ENCODE results near the gene ELF3. TPM values are rescaled to one million over a fixed set of nuclear protein-coding genes. Genes with fewer than 3 reads are reported as not detected.

ELF3 gene
- total and polyA plus RNA-seq, 2 of the 4 experiments (the other 2 are of a cell fraction) = under 0.01 to 0.38 TPM

DNA sequence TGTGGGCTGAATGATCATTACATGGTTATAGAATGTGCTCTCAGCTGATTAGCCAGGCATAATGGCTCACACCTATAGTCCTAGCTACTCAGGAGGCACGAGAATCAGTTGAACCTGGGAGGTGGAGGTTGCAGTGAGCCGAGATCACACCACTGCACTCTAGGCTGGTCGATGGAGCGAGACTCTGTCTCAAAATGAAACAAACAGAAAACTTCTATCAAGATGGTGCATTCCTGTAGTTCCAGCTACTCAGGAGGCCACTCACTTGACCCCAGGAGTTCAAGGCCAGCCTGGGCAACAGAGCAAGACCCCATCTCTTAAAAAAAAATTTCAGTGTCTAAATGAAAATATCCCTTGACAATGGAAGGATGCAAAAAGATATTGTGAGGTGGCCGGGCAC is 44.2 kb upstream of the ELF3 start:
- Histone ChIP-seq H2AK5ac (ENCODE audit: low read depth, low read length) (no peak overlapping the region), H3K4me2 (ENCODE audit: low read depth, low read length) (no peak overlapping the region), H3K79me1 (ENCODE audit: low read depth in 1 of 2, low read length in 2 of 2) (peaks cover 17 to 28% of the 10 kb centered on the region in 2 experiments), H4K5ac (ENCODE audit: low read depth, low read length) (no peak overlapping the region), H3K9ac (ENCODE audit: low read depth, low read length) (no peak overlapping the region), H3K9me3 (ENCODE audit: control insufficient read depth, insufficient read depth, low read length) (no peaks in the 10 kb centered on the region), H4K20me1 (ENCODE audit: insufficient read depth, low read length) (0 out of 2 replicates have a peak, but pooled peaks cover 3% of the 10 kb centered on the region), H2BK15ac (ENCODE audit: low read depth, low read length) (no peak overlapping the region), H3K27ac (ENCODE audit: insufficient read depth, low read length) (no peak overlapping the region), H3K4ac (ENCODE audit: low read depth, low read length) (no peak overlapping the region), H2AFZ (replicated peaks; ENCODE audit: low read length, poor library complexity) (no peak overlapping the region), H3K27me3 (ENCODE audit: control insufficient read depth, insufficient read depth, low read length) (no peaks in the 10 kb centered on the region), H4K8ac (ENCODE audit: low read depth in 2 of 2, low read length in 2 of 2) (no peak overlapping the region), H3K18ac (ENCODE audit: low read depth, low read length) (no peak overlapping the region), H3K14ac (replicated peaks; ENCODE audit: low read depth, low read length) (no peak overlapping the region), H2BK20ac (ENCODE audit: low read depth, low read length) (no peak overlapping the region), H3K23ac (ENCODE audit: low read depth, low read length) (no peak overlapping the region), H4K91ac (ENCODE audit: insufficient read depth, low read depth, low read length) (no peak overlapping the region), H3K36me3 (ENCODE audit: control insufficient read depth, insufficient read depth, low read length) (peaks cover 50% of the 10 kb centered on the region), H3K4me3 (ENCODE audit: insufficient read depth, low read depth, low read length) (no peak overlapping the region), H2AK9ac (replicated peaks; ENCODE audit: low read depth, low read length, poor library complexity) (no peak overlapping the region), H2BK120ac (ENCODE audit: low read depth, low read length) (no peak overlapping the region), H3K56ac (ENCODE audit: extremely low read depth, insufficient read depth, low read length) (no peak overlapping the region), H2BK5ac (ENCODE audit: low read depth, low read length, poor library complexity, severe bottlenecking) (no peak overlapping the region), H3K4me1 (ENCODE audit: control insufficient read depth, insufficient read depth, low read length) (no peaks in the 10 kb centered on the region; the same call in 1 of the 2 replicates), H3K9me1 (ENCODE audit: insufficient read depth, low read length) (no peaks in the 10 kb centered on the region)
- WGBS, 2 experiments (ENCODE audit: extremely low coverage in 2 of 2, insufficient read length in 1 of 2) = 100% methylated on average over 1 of the region's 5 CpGs; no CpG with 5 or more reads in 1 of the 2 experiments
- intact Hi-C loops (cut with micrococcal nuclease) (no loop called here), dilution Hi-C loops (cut with HindIII; ENCODE audit: low sequenced_read_pairs, unreplicated experiment) (no loop called here), in situ Hi-C loops (cut with MboI; ENCODE audit: low sequenced_read_pairs) (loop anchor here (5.0 to 25.0 kb wide), 2 partner anchors 69 to 429 kb away; partner anchors contain the start of gene NAV1)
- ChIA-PET POLR2A (ENCODE audit: unreplicated experiment) (no interaction called here), CTCF (interaction anchor here (0.6 to 2.2 kb wide), 2 partner anchors 46 to 70 kb away, joined by 3 to 7 read pairs; no protein-coding TSS in a partner anchor)
- no TSS peak for BruUV-seq (replicated peaks)
- ATAC-seq (ENCODE audit: low read depth) (no peak), DNase-seq (no peak)
- TF ChIP-seq POLR2A (IDR thresholded peaks at IDR 0.05; ENCODE audit: low read depth, low read length) (no peak), MAFK (IDR thresholded peaks at IDR 0.05; ENCODE audit: low read depth, low read length) (no peak), RFX5 (IDR thresholded peaks at IDR 0.05; ENCODE audit: low read depth, low read length) (no peak), SMC3 (IDR thresholded peaks at IDR 0.05; ENCODE audit: low read depth, low read length) (no peak), BHLHE40 (IDR thresholded peaks at IDR 0.05; ENCODE audit: low read depth, low read length) (no peak), MAZ (IDR thresholded peaks at IDR 0.05; ENCODE audit: borderline replicate concordance, low read depth, low read length) (no peak), MXI1 (IDR thresholded peaks at IDR 0.05; ENCODE audit: borderline replicate concordance, low read depth, low read length) (no peak), CEBPB (IDR thresholded peaks at IDR 0.05; ENCODE audit: low read depth, low read length) (no peak), CHD1 (IDR thresholded peaks at IDR 0.05; ENCODE audit: low read depth, low read length) (no peak), NFE2L2 (IDR thresholded peaks at IDR 0.05; ENCODE audit: low read depth, low read length) (no peak), RCOR1 (IDR thresholded peaks at IDR 0.05; ENCODE audit: insufficient replicate concordance, low read length) (no peak), RAD21 (IDR thresholded peaks at IDR 0.05; ENCODE audit: low read length) (no peak), FOS (IDR thresholded peaks at IDR 0.05; ENCODE audit: low read depth, low read length) (no peak)
- TF ChIP-seq, protein P1, sequence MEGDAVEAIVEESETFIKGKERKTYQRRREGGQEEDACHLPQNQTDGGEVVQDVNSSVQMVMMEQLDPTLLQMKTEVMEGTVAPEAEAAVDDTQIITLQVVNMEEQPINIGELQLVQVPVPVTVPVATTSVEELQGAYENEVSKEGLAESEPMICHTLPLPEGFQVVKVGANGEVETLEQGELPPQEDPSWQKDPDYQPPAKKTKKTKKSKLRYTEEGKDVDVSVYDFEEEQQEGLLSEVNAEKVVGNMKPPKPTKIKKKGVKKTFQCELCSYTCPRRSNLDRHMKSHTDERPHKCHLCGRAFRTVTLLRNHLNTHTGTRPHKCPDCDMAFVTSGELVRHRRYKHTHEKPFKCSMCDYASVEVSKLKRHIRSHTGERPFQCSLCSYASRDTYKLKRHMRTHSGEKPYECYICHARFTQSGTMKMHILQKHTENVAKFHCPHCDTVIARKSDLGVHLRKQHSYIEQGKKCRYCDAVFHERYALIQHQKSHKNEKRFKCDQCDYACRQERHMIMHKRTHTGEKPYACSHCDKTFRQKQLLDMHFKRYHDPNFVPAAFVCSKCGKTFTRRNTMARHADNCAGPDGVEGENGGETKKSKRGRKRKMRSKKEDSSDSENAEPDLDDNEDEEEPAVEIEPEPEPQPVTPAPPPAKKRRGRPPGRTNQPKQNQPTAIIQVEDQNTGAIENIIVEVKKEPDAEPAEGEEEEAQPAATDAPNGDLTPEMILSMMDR (conservative IDR thresholded peaks at IDR 0.05; ENCODE audit: low read depth, low read length) = no peak
- TF ChIP-seq, protein P2, sequence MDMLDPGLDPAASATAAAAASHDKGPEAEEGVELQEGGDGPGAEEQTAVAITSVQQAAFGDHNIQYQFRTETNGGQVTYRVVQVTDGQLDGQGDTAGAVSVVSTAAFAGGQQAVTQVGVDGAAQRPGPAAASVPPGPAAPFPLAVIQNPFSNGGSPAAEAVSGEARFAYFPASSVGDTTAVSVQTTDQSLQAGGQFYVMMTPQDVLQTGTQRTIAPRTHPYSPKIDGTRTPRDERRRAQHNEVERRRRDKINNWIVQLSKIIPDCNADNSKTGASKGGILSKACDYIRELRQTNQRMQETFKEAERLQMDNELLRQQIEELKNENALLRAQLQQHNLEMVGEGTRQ (IDR thresholded peaks at IDR 0.05; ENCODE audit: low read depth, low read length) = no peak
- TF ChIP-seq, protein P3, sequence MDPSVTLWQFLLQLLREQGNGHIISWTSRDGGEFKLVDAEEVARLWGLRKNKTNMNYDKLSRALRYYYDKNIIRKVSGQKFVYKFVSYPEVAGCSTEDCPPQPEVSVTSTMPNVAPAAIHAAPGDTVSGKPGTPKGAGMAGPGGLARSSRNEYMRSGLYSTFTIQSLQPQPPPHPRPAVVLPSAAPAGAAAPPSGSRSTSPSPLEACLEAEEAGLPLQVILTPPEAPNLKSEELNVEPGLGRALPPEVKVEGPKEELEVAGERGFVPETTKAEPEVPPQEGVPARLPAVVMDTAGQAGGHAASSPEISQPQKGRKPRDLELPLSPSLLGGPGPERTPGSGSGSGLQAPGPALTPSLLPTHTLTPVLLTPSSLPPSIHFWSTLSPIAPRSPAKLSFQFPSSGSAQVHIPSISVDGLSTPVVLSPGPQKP (IDR thresholded peaks at IDR 0.05; ENCODE audit: borderline replicate concordance, low read depth, low read length) = no peak
